Sigmoid colon (tissue), 7 donors: Measurements from ENCODE around the gene NHSL2. TPM values are rescaled to one million over a fixed set of nuclear protein-coding genes. Genes with fewer than 3 reads are reported as not detected.
A peak's percentile ranks its signal among the peaks of the same experiment; 100 is the strongest.

Experiments used
- DNase-seq: peaks from one replicate; pipeline ENCODE4 v3.0.0-alpha.2; 2019
- H3K27ac ChIP-seq, 4 donors: fragments of 200-600 bp; sonication (generic); one replicate each; pipeline ENCODE4 v1.5.1; 2016 to 2019; ENCODE audit warnings: mild to moderate bottlenecking in 1 of 4
- H3K27me3 ChIP-seq, 3 donors: fragments of 200-600 bp; sonication (generic); one replicate each; pipeline ENCODE4 v1.5.1; 2019; ENCODE audit warnings: mild to moderate bottlenecking in 1 of 3
- H3K36me3 ChIP-seq, 4 donors: fragments of 200-600 bp; sonication (generic); one replicate each; pipeline ENCODE4 v1.5.1; 2016 to 2019
- H3K4me1 ChIP-seq, 4 donors: fragments of 200-600 bp; sonication (generic); one replicate each; pipeline ENCODE4 v1.5.1; 2017 to 2019
- H3K4me3 ChIP-seq, 4 donors: fragments of 200-600 bp; sonication (generic); one replicate each; pipeline ENCODE4 v1.5.1; 2017 to 2019; ENCODE audit warnings: mild to moderate bottlenecking in 2 of 4, moderate library complexity in 1 of 4
- H3K9me3 ChIP-seq, 4 donors: fragments of 200-600 bp in 3 of 4; sonication (generic) in 3 of 4; one replicate each; pipeline versions ENCODE4 v1.5.1 to v1.6.1; 2013 to 2019
- CTCF ChIP-seq, 4 experiments: fragments of 450-650 bp in 3 of 4; fragments of 200-600 bp in 1 of 4; IDR thresholded peaks; one replicate each; pipeline ENCODE4 v1.5.1; 2016 to 2019; ENCODE audit warnings: antibody characterized with exemption in 4 of 4, mild to moderate bottlenecking in 3 of 4, moderate library complexity in 2 of 4
- EP300 ChIP-seq, 4 donors: sonication (generic); formaldehyde crosslinking; IDR thresholded peaks; one replicate each; pipeline ENCODE4 v1.6.1; 2017; ENCODE audit warnings: antibody characterized with exemption in 4 of 4
- POLR2A ChIP-seq, 2 donors: fragments of 450-650 bp; IDR thresholded peaks; one replicate each; pipeline ENCODE4 v1.6.1; 2016; ENCODE audit warnings: antibody characterized with exemption in 2 of 2, mild to moderate bottlenecking in 2 of 2, moderate library complexity in 2 of 2
- POLR2AphosphoS5 ChIP-seq, 4 donors: sonication (generic); formaldehyde crosslinking; IDR thresholded peaks; one replicate each; pipeline ENCODE4 v1.6.1; 2017; ENCODE audit warnings: antibody characterized with exemption in 4 of 4
- WGBS, 2 donors: extraction: QIAGEN DNeasy Blood & Tissue Kit; methylation state at CpG; one replicate each; pipeline ENCODE4 v1.1.7; 2013; 5-methylcytosine and 5-hydroxymethylcytosine counted together
- intact Hi-C: fragments of 100-400 bp; cut with DNase I; formaldehyde crosslinking; loops from one replicate; pipeline ENCODE4 v1.15.1; 2023
- polyA plus RNA-seq, 3 donors: library from polyadenylated mRNA; stranded (reverse); fragments of 200-250 nt; gene quantifications; one replicate each; pipeline ENCODE4 v1.2.3, GENCODE V29; 2013
- total RNA-seq, 4 donors: library from RNA; depleted of rRNA; stranded (reverse); fragments of >200 nt; gene quantifications; one replicate each; pipeline ENCODE4 v1.1.0, GENCODE V29; 2016
- donor health status: healthy with polysubstance abuse.
- donor health status: Bipolar disorder and iron deficiency.
- donor health status: healthy.

Gene NHSL2
- total and polyA plus RNA-seq, 7 donors, result under 0.01 to 21.3 (median 8.1) TPM

- Histone ChIP-seq H3K36me3 (no peaks in the 10 kb centered on the region), H3K27ac (peak overlapping the region in 3 of 4 donors; percentile 36 to 70 (median 68)), H3K9me3 (no peaks in the 10 kb centered on the region), H3K4me1 (peaks cover 0 to 42% (median 25%) of the 10 kb centered on the region in 4 donors), H3K4me3 (no peak overlapping the region), H3K27me3 (no peaks in the 10 kb centered on the region)
- no peak for DNase-seq
- intact Hi-C loops, result loop anchor here (5.0 kb wide), 1 partner anchor 41 kb away; the partner anchor contains the start of gene NHSL2
- TF ChIP-seq POLR2AphosphoS5 (IDR thresholded peaks at IDR 0.05) (no peak), POLR2A (IDR thresholded peaks at IDR 0.05) (no peak), CTCF (IDR thresholded peaks at IDR 0.05) (no peak), EP300 (IDR thresholded peaks at IDR 0.05) (no peak)
Observed at GRCh38 chrX:71953391-71953790, 42.7 kb downstream of the NHSL2 start.

GRCh38 chrX:71953946-71954345 lies 43.3 kb downstream of the NHSL2 start:
- H3K36me3 ChIP-seq, result no peaks in the 10 kb centered on the region
- H3K27ac ChIP-seq, result peak overlapping the region in 3 of 4 donors; percentile 36 to 70 (median 68)
- 64 to 79% methylated on average over 2 of the region's 2 CpGs for WGBS, 2 donors
- H3K9me3 ChIP-seq, result no peaks in the 10 kb centered on the region
- H3K4me3 ChIP-seq, result no peak overlapping the region
- H3K27me3 ChIP-seq, result no peaks in the 10 kb centered on the region
- intact Hi-C loops, result loop anchor here (5.0 kb wide), 1 partner anchor 42 kb away; the partner anchor contains the start of gene NHSL2
- TF ChIP-seq EP300 (IDR thresholded peaks at IDR 0.05) (no peak), POLR2A (IDR thresholded peaks at IDR 0.05) (no peak), POLR2AphosphoS5 (IDR thresholded peaks at IDR 0.05) (no peak), CTCF (IDR thresholded peaks at IDR 0.05) (no peak)
- H3K4me1 ChIP-seq, result peaks cover 0 to 44% (median 26%) of the 10 kb centered on the region in 4 donors
- DNase-seq, result no peak

- TF ChIP-seq POLR2AphosphoS5 (IDR thresholded peaks at IDR 0.05) (no peak), CTCF (IDR thresholded peaks at IDR 0.05) (no peak), EP300 (IDR thresholded peaks at IDR 0.05) (no peak), POLR2A (IDR thresholded peaks at IDR 0.05) (no peak)
- no peaks in the 10 kb centered on the region for H3K36me3 ChIP-seq
- intact Hi-C loops, result loop anchor here (5.0 kb wide), 1 partner anchor 42 kb away; the partner anchor contains the start of gene NHSL2
- H3K4me1 ChIP-seq, result peaks cover 0 to 44% (median 26%) of the 10 kb centered on the region in 4 donors
- DNase-seq, result no peak
- peak overlapping the region in 3 of 4 donors; percentile 36 to 70 (median 68) for H3K27ac ChIP-seq
- no peaks in the 10 kb centered on the region for H3K27me3 ChIP-seq
- no peak overlapping the region for H3K4me3 ChIP-seq
- WGBS, 2 donors, result 82 to 87% methylated on average over 2 of the region's 2 CpGs
- no peaks in the 10 kb centered on the region for H3K9me3 ChIP-seq
Observed at GRCh38 chrX:71954458-71954857, 43.8 kb downstream of the NHSL2 start.

GRCh38 chrX:71955530-71956120 lies 45.0 kb downstream of the NHSL2 start:
- intact Hi-C loops, result no loop called here
- no peak for TF ChIP-seq CTCF (IDR thresholded peaks at IDR 0.05)
- no peak for TF ChIP-seq POLR2A (IDR thresholded peaks at IDR 0.05)
- TF ChIP-seq EP300 (IDR thresholded peaks at IDR 0.05), result no peak
- no peak for TF ChIP-seq POLR2AphosphoS5 (IDR thresholded peaks at IDR 0.05)
- H3K4me3 ChIP-seq, result no peak overlapping the region
- H3K27me3 ChIP-seq, result no peaks in the 10 kb centered on the region
- 85 to 87% methylated on average over 6 to 7 of the region's 7 CpGs for WGBS, 2 donors
- H3K27ac ChIP-seq, result peak overlapping the region in 2 of 4 donors; percentile 68 to 70
- no peak for DNase-seq
- H3K4me1 ChIP-seq, result peaks cover 0 to 39% (median 23%) of the 10 kb centered on the region in 4 donors
- H3K36me3 ChIP-seq, result no peaks in the 10 kb centered on the region
- no peaks in the 10 kb centered on the region for H3K9me3 ChIP-seq
